Chondrocyte (in vitro differentiated cells): ENCODE measurements around the gene CORO7. TPM values are rescaled to one million over a fixed set of nuclear protein-coding genes. Genes with fewer than 3 reads are reported as not detected.
"Not testable (repeated sequence)": the region's sequence is repeated elsewhere in the genome, so short reads cannot be mapped to it uniquely, and the experiment has no call there.

ENCODE experiments used
- DNase-seq: peaks from one replicate; pipeline ENCODE4 v3.0.0; 2021; ENCODE audit warnings: mixed read lengths, low spot score
- H3K27ac Mint-ChIP-seq: one replicate; pipeline ENCODE4 v1.8.0; 2021; ENCODE audit warnings: mild to moderate bottlenecking, moderate library complexity, mixed read lengths; ENCODE audit not compliant: unreplicated experiment
- H3K27me3 Mint-ChIP-seq: 2 replicates; pipeline ENCODE4 v1.8.0; 2021; ENCODE audit warnings: low read depth, mixed read lengths
- H3K36me3 Mint-ChIP-seq: 2 replicates; pipeline ENCODE4 v1.8.0; 2021; ENCODE audit warnings: low read depth, mixed read lengths
- H3K4me1 Mint-ChIP-seq: 2 replicates; pipeline ENCODE4 v1.8.0; 2021; ENCODE audit warnings: low read depth, mild to moderate bottlenecking, mixed read lengths
- H3K4me3 Mint-ChIP-seq: one replicate; pipeline ENCODE4 v1.8.0; 2021; ENCODE audit warnings: mild to moderate bottlenecking, moderate library complexity, mixed read lengths; ENCODE audit not compliant: unreplicated experiment
- H3K9me3 Mint-ChIP-seq: 2 replicates; pipeline ENCODE4 v1.8.0; 2021; ENCODE audit warnings: low read depth, mixed read lengths
- total RNA-seq: library from RNA; stranded (reverse); gene quantifications from 3 replicates; pipeline ENCODE4 v1.2.1, GENCODE V29; 2021
- TF ChIP-seq, protein P1 (sequence below): fragments of 200-600 bp; sonication (generic); IDR thresholded peaks from 2 replicates; pipeline ENCODE4 v1.5.0; 2021; ENCODE audit warnings: antibody characterized with exemption, mild to moderate bottlenecking, moderate library complexity

The CORO7 gene
- total RNA-seq, 1 donor from 2014 or later = 24.6 TPM

DNA sequence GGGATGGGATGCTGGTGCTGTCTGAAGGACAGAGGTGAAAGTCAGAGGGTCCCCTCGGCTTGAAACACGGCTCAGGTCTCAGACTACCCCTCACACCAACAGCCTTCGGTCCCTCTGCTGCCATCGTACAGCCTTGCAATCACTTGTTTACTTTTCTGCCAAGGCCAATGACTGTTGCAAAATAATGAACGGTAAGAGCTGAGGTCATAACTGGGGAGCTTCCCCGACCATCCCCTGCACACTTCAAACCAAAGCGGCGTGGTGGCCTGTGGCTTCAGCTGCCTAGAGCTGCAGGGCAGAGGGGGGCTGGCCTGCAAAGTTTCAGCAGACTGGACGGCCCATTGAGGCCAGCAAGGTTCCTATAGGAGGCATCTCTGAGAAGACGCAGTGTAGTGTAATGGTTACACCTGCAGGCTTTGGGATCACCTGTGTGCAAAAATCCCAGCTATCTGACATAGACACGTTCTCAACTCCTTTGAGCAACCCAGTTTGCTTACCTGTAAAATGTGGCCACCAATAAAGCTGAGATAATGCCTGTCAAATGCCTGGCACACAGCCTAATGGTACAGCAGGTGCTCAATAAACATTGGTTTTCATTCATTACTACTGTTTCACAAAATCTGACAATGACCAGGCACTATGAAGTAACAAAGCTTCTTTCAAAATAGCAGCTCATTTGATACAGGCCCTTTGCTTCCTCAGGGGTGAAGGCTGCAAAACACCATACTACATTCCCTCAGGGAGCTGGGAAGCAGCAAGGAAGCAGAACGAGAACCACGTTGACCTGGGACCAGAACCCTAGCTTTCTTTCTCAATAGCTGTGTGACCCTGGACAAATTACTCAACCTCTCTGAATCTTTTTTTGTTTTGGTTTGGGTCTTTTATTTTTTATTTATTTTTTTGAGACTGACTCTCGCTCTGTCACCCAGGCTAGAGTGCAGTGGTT is 70.3 kb downstream of the CORO7 start:
- Mint-ChIP-seq H3K27ac (no peak overlapping the region), H3K4me1 (peaks cover 14% of the 10 kb centered on the region)
- DNase-seq = no peak

GRCh38 chr16:4344983-4345835 is 71.2 kb downstream of the CORO7 start:
- H3K4me3 Mint-ChIP-seq = no peak overlapping the region
- no peaks in the 10 kb centered on the region for H3K27me3 Mint-ChIP-seq
- H3K27ac Mint-ChIP-seq = peak overlapping the region; percentile 70

More for the DNA sequence above, 70.3 kb downstream of the CORO7 start:
- no peaks in the 10 kb centered on the region for H3K9me3 Mint-ChIP-seq
- TF ChIP-seq, protein P1, sequence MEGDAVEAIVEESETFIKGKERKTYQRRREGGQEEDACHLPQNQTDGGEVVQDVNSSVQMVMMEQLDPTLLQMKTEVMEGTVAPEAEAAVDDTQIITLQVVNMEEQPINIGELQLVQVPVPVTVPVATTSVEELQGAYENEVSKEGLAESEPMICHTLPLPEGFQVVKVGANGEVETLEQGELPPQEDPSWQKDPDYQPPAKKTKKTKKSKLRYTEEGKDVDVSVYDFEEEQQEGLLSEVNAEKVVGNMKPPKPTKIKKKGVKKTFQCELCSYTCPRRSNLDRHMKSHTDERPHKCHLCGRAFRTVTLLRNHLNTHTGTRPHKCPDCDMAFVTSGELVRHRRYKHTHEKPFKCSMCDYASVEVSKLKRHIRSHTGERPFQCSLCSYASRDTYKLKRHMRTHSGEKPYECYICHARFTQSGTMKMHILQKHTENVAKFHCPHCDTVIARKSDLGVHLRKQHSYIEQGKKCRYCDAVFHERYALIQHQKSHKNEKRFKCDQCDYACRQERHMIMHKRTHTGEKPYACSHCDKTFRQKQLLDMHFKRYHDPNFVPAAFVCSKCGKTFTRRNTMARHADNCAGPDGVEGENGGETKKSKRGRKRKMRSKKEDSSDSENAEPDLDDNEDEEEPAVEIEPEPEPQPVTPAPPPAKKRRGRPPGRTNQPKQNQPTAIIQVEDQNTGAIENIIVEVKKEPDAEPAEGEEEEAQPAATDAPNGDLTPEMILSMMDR = no peak
- H3K4me3 Mint-ChIP-seq = no peak overlapping the region
- H3K27me3 Mint-ChIP-seq = no peaks in the 10 kb centered on the region
- no peaks in the 10 kb centered on the region for H3K36me3 Mint-ChIP-seq

DNA sequence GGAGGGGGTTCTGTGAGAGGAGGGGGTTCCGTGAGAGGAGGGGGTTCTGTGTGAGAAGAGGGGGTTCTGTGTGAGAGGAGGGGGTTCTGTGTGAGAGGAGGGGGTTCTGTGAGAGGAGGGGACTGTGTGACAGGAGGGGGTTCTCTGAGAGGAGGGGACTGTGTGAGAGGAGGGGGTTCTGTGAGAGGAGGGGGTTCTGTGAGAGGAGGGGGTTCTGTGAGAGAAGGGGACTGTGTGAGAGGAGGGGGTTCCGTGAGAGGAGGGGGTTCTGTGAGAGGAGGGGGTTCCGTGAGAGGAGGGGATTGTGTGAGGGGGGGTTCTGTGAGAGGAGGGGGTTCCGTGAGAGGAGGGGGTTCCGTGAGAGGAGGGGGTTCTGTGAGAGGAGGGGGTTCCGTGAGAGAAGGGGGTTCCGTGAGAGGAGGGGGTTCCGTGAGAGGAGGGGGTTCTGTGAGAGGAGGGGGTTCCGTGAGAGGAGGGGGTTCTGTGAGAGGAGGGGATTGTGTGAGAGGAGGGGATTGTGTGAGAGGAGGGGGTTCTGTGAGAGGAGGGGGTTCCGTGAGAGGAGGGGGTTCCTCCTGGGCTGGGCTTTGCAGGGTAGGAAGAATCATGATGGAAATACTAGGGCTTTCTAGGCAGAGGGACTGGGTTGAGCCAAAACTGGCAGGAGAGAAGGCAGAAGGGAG is 72.0 kb downstream of the CORO7 start:
- not testable (repeated sequence) for H3K4me3 Mint-ChIP-seq, H3K9me3 Mint-ChIP-seq, H3K27me3 Mint-ChIP-seq, DNase-seq, H3K36me3 Mint-ChIP-seq
- Mint-ChIP-seq H3K27ac (peak overlapping the region; percentile 70), H3K4me1 (peaks cover 13% of the 10 kb centered on the region)

More at GRCh38 chr16:4344983-4345835, 71.2 kb downstream of the CORO7 start:
- H3K9me3 Mint-ChIP-seq = no peaks in the 10 kb centered on the region
- TF ChIP-seq, protein P1 = no peak
- DNase-seq = no peak
- H3K4me1 Mint-ChIP-seq = peaks cover 9% of the 10 kb centered on the region
- no peaks in the 10 kb centered on the region for H3K36me3 Mint-ChIP-seq

- Mint-ChIP-seq H3K4me3 (no peak overlapping the region), H3K27me3 (no peaks in the 10 kb centered on the region), H3K4me1 (peaks cover 12% of the 10 kb centered on the region), H3K27ac (no peak overlapping the region), H3K9me3 (no peaks in the 10 kb centered on the region), H3K36me3 (no peaks in the 10 kb centered on the region)
- no peak for DNase-seq
- TF ChIP-seq, protein P1 = no peak
Observed at GRCh38 chr16:4342866-4343744, 73.3 kb downstream of the CORO7 start.

DNA sequence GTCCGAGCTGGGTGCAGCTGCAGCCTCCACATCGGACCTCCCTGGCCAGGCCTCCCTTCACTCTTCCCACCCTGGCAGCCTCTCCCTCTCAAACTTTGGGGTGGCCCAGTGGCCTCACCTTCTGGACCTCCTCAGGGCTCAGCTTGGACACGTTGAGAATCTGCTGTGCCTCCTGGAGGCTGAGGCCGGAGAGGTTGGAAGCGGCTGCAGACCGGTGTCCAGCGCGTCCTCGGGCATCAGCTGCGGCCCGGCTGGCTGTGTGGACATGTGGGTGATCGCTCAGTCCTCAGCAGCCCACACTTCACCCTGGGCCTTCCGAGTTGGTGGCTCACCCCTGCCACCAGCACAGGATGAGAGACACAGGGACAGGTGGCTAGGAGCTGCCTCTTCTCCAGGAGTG is 75.1 kb downstream of the CORO7 start:
- no peak for DNase-seq
- Mint-ChIP-seq H3K9me3 (no peaks in the 10 kb centered on the region), H3K36me3 (no peaks in the 10 kb centered on the region), H3K4me1 (peaks cover 11% of the 10 kb centered on the region), H3K4me3 (no peak overlapping the region), H3K27ac (no peak overlapping the region), H3K27me3 (no peaks in the 10 kb centered on the region)
- TF ChIP-seq, protein P1 = no peak
